HuH-7.5 (cell line): ENCODE measurements around the gene AHRR.
A peak's percentile ranks its signal among the peaks of the same experiment; 100 is the strongest.

Source experiments
- DNase-seq: peaks from one replicate; pipeline ENCODE4 v3.0.0; 2011; ENCODE audit warnings: low spot score

AHRR gene

GRCh38 chr5:321726-322251 lies 275 bp downstream of the AHRR start:
- no peak for DNase-seq

- no peak for DNase-seq
These were observed 897 bp downstream of the AHRR start for GRCh38 chr5:322281-322941.

DNA sequence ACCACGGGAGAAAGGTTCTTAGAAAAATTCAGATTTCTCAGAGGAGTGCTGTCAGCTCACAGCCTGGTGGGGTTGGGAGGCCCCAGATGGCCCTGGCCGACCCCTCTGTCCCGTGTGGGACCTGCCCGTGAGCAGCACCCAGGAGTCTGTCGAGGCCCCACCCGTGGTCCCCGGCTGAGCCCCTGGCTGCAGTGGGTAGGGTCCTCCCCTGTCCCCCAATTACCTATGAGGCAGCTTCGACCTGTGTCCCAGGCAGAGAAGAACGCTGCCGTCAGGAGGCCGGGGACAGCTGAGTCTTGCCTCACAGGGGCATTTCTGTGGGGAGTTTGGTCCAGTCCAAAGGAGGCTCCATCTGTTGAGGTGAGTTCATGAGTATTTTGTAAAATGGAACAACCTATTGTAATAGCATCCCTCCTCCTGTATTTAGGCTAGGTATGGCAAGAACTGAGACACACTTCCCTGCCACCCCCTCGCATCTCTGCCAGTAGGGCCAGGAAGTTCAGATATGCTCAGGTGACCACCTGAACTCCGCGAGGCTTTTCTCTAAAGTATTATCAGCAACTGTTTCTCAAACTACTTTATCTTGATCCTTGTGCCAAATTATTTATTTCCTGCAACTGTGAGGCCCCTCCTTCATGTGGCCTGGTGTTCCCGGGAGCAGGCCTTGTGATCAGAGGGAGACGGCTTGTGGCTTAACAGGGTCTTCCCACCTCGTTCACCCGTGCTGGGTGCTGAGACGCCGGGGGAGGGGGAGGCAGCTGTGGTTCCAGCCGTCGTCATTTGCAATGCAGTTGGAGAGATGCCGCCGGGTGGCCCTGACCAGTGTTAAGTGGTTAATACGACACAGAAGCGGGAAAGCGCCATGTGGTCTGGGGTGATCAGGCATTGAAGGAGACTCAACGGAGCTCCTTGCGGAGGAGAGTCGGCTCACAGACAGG lies 1.7 kb downstream of the AHRR start:
- no peak for DNase-seq

GRCh38 chr5:324736-325612 lies 3.5 kb downstream of the AHRR start:
- no peak for DNase-seq

- DNase-seq: no peak
These were observed 4.6 kb downstream of the AHRR start for GRCh38 chr5:326109-326508.

- no peak for DNase-seq
These were observed 7.7 kb downstream of the AHRR start for GRCh38 chr5:329121-329735.

GRCh38 chr5:329768-330167 lies 8.3 kb downstream of the AHRR start:
- DNase-seq: no peak

GRCh38 chr5:332843-333242 lies 11.3 kb downstream of the AHRR start:
- no peak for DNase-seq

- DNase-seq: no peak
These were observed 12.4 kb downstream of the AHRR start for GRCh38 chr5:333945-334344.

DNA sequence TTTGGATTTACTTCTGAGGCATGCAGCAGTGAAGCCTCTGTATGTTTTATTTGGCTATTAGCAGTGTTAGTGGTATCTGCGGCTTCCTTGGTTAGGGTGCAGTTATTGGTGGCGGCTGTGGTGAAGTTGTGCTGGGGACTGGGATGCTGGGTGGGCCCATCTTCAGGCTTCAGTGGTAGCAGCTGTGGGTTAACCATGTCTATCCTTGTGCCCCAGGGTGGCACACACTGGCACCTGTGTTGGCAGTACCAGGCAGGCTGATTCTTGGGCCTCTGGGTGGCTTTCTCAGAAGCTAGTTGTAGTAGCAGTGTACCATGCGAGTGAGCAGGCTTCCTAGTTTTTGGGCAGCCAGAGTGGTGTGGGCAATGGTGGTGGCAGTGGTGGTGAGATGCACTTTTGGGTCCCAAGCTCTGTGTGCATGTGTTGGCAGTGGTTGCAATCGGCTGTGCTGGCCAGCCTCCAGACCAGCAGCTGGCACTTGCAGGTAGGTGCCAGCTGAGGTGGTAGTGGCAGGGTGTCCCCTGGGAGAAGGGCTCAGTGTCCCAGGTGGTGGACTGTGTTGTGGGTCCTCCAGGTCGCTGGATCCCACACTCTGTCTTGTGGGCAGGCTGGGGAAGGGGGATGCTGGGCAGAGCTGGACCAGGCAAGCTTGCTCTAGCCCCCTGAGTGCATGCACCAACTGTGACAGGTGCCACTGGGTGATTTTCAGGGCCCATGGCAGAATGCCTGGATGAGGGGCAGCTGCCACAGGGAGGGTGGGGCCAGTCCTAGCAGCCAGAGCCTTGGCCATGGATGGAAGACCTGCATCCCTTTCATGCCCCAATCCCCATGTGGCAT lies 13.6 kb downstream of the AHRR start:
- no peak for DNase-seq

DNA sequence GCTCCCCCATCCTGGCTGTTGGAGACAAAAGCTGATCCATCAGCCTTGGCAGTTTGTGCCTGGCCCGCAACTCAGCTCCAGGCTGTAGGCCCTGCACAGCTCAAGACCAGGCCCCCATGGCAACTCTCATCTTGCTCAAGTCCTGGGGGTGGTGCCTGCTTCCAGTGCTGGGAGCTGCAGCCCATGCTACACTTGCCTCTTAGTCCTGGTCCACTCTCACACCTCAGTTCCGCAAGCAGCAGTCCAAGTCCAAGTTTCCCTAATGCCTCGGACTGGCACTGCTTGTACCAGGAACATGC lies 14.2 kb downstream of the AHRR start:
- no peak for DNase-seq

GRCh38 chr5:337563-338130 lies 16.1 kb downstream of the AHRR start:
- no peak for DNase-seq

DNA sequence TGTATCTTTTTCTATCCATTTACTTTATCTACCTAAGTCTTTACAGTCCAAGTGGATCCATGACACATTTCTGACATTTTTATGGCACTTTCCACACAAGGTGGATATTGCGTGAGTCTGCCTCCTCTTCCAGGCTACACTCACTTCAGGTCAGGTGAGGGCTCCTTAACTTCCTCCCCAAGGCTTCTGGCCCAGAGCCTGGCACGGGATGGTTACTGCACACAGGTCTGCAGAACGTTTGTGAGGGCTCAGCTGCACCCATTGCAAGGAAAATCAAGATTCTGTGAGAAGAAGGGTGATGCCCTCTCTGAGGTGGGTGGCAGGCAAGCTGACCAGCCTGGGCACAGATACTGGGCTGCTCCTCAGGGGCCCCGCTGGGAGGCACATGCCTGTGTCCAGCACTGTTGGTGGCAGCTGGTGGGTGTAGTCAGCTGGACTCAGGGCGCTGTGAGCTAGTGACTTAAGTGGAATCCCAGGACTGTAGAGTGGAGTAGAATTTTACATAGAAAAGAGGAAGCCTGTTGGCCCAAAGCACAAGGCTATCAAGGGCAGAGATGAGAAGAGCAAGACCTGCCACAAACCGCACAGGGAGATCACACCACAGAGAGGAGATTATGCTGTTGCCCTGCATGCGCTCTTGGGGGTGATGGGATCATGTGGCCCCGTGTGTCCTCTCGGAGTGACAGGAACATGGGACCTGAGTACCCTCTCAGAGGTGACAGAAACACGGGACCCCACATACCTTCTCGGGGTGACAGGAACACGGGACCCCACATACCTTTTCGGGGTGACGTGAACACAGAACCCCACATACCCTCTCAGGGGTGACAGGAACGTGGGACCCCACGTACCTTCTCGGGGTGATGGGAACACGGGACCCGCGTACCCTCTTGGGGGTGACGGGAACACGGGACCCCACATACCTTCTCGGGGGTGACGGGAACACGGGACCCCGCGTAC lies 21.3 kb downstream of the AHRR start:
- no peak for DNase-seq

GRCh38 chr5:343461-344401 lies 22.2 kb downstream of the AHRR start:
- peak; percentile 67 for DNase-seq

DNA sequence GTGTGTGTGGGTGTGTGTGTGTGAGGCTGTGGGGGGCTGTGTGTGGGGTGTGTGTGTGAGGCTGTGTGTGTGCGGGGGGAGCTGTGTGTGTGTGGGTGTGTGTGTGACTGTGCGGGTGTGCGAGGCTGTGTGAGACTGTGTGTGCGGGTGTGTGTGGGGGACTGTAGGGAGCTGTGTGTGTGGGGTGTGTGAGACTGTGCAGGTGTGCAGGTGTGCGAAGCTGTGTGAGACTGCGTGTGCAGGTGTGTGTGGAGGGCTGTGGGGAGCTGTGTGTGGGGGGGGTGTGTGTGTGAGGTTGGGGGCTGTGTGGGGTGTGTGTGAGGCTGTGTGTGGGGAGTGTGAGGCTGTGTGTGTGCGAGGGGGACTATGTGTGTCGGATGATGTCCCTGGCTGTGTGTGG lies 23.2 kb downstream of the AHRR start:
- DNase-seq: no peak

- DNase-seq: no peak
These were observed 24.1 kb downstream of the AHRR start for GRCh38 chr5:345404-346195.

- no peak for DNase-seq
These were observed 24.9 kb downstream of the AHRR start for GRCh38 chr5:346229-346935.
